Thoracic aorta (tissue), 2 donors: ENCODE results near the gene MTFR1L. TPM values are rescaled to one million over a fixed set of nuclear protein-coding genes. Genes with fewer than 3 reads are reported as not detected.

Experiments
- ATAC-seq: fragments of 150-250 bp; one replicate; pipeline ENCODE4 v1.8.0; 2017; ENCODE audit warnings: low read depth; ENCODE audit not compliant: insufficient number of reproducible peaks, low FRiP score
- DNase-seq: peaks from one replicate; pipeline ENCODE4 v3.0.0-alpha.2; 2020; ENCODE audit warnings: low spot score
- H3K27ac ChIP-seq, 2 donors: fragments of 200-600 bp; sonication (generic); 1 replicate in 1 of 2; 2 replicates in 1 of 2; pipeline ENCODE4 v1.5.1; 2016; ENCODE audit warnings: mild to moderate bottlenecking in 2 of 2, moderate library complexity in 2 of 2
- H3K27me3 ChIP-seq: fragments of 200-600 bp; sonication (generic); replicated peaks from 2 replicates; pipeline ENCODE4 v1.6.0; 2016; ENCODE audit warnings: mild to moderate bottlenecking; ENCODE audit not compliant: insufficient read depth
- H3K36me3 ChIP-seq: fragments of 200-600 bp; sonication (generic); one replicate; pipeline ENCODE4 v1.5.1; 2016
- H3K4me1 ChIP-seq, 2 donors: fragments of 200-600 bp; sonication (generic); 1 replicate in 1 of 2; 2 replicates in 1 of 2; pipeline versions ENCODE4 v1.5.1 to v1.6.0; 2016; ENCODE audit warnings: low read depth in 2 of 2, mild to moderate bottlenecking in 1 of 2; ENCODE audit not compliant: control insufficient read depth in 1 of 2
- H3K4me3 ChIP-seq: fragments of 200-600 bp; sonication (generic); 2 replicates; pipeline ENCODE4 v1.5.1; 2016; ENCODE audit warnings: mild to moderate bottlenecking
- H3K9me3 ChIP-seq: fragments of 200-600 bp; sonication (generic); 2 replicates; pipeline ENCODE4 v1.5.1; 2016
- CTCF ChIP-seq: fragments of 200-600 bp; sonication (generic); IDR thresholded peaks from one replicate; pipeline ENCODE4 v1.5.1; 2019; ENCODE audit warnings: antibody characterized with exemption
- total RNA-seq, 2 donors: library from RNA; depleted of rRNA; stranded (reverse); fragments of >200 nt; gene quantifications; one replicate each; pipeline versions ENCODE4 v1.1.0 to v1.2.3, GENCODE V29; 2016

The MTFR1L gene
- total RNA-seq, 2 donors from 2014 or later: 63.4 to 81.9 TPM

DNA sequence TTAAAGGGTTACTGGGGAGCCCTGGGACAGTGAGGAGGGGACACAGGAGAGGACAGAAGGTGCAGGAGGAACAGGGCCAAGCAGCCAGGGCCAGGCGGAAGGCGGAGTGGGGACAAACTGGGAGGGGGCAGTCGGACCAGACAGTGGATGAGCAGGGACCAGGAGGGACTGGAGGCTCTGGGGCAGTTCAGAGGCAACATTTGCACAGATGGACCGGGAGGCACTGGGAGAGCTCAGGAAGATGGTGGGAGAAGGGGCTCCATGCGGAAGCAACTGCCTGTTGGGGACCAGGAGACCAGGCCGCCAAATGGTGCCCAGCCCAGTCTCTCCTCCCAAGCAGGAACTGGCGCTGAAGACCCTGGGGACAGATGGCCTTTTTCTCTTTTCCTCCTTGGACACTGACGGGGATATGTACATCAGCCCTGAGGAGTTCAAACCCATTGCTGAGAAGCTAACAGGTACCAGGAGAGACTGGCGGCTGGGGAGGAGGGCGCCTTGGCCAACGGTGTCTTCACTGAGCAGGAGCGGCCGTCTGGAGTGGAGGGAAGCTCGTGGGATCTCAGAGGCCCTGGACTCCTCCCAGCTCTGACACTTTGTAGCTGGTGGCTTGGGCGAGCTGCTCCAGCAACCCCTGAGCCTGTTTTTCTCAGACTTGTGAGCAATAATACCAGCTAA, 18.9 kb upstream of the MTFR1L start:
- no peak for TF ChIP-seq CTCF
- Histone ChIP-seq H3K4me1 (peaks cover 31 to 67% of the 10 kb centered on the region in 2 donors), H3K27me3 (no peaks in the 10 kb centered on the region), H3K9me3 (no peaks in the 10 kb centered on the region), H3K4me3 (peak overlapping the region; percentile 86), H3K27ac (peak overlapping the region; percentile 74 to 79), H3K36me3 (peaks cover 4% of the 10 kb centered on the region)
- ATAC-seq (no peak), DNase-seq (no peak)

DNA sequence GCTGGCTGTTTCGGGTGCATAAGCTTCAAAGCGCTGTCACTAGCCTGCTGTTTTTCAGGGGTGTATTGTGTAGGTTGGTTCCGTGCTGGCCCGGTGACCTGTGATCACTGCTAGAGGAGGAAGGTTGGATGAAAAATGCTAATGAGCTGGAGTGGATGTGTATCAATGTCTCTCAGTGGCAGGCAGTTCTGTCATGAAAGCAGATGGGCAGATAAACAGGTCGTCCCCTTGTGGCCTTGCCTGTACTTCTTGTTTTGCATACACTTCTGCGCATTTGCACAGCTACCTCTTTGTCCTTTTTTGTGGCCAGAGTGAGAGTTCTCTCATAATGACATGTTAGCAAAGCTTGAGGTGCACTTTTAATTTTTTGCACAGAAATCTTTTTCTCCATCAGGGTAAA, 16.8 kb upstream of the MTFR1L start:
- DNase-seq (no peak), ATAC-seq (no peak)
- Histone ChIP-seq H3K27ac (no peak overlapping the region), H3K4me1 (peaks cover 38 to 78% of the 10 kb centered on the region in 2 donors), H3K27me3 (no peaks in the 10 kb centered on the region), H3K4me3 (no peak overlapping the region), H3K36me3 (peaks cover 4% of the 10 kb centered on the region), H3K9me3 (no peaks in the 10 kb centered on the region)
- no peak for TF ChIP-seq CTCF

GRCh38 chr1:25803368-25803767, 16.4 kb upstream of the MTFR1L start:
- ATAC-seq (no peak), DNase-seq (no peak)
- Histone ChIP-seq H3K9me3 (no peaks in the 10 kb centered on the region), H3K27me3 (no peaks in the 10 kb centered on the region), H3K36me3 (peaks cover 5% of the 10 kb centered on the region), H3K27ac (no peak overlapping the region), H3K4me3 (no peak overlapping the region), H3K4me1 (peaks cover 38 to 78% of the 10 kb centered on the region in 2 donors)
- no peak for TF ChIP-seq CTCF

- no peak for DNase-seq
- peak overlapping the region; percentile 21 to 68 for H3K27ac ChIP-seq
Observed at GRCh38 chr1:25804244-25804963, 15.3 kb upstream of the MTFR1L start.

More at GRCh38 chr1:25804244-25804963, 15.3 kb upstream of the MTFR1L start:
- no peak for TF ChIP-seq CTCF
- ATAC-seq: no peak
- peaks cover 36 to 71% of the 10 kb centered on the region in 2 donors for H3K4me1 ChIP-seq
- peaks cover 16% of the 10 kb centered on the region for H3K36me3 ChIP-seq
- no peak overlapping the region for H3K4me3 ChIP-seq
- no peaks in the 10 kb centered on the region for H3K27me3 ChIP-seq
- H3K9me3 ChIP-seq: no peaks in the 10 kb centered on the region
